Thyroid gland (tissue), 4 donors: ENCODE data around the gene FOXF1. TPM values are rescaled to one million over a fixed set of nuclear protein-coding genes. Genes with fewer than 3 reads are reported as not detected.
A peak's percentile ranks its signal among the peaks of the same experiment; 100 is the strongest.

Source experiments
- DNase-seq, 2 donors: peaks; one replicate each; pipeline ENCODE4 v3.0.0-alpha.2; 2019
- H3K27ac ChIP-seq, 3 donors: fragments of 200-600 bp; sonication (generic); 1 replicate in 2 of 3; 2 replicates in 1 of 3; pipeline ENCODE4 v1.5.1; 2016 to 2019; ENCODE audit warnings: mild to moderate bottlenecking in 1 of 3, moderate library complexity in 1 of 3
- H3K27me3 ChIP-seq: fragments of 200-600 bp; sonication (generic); one replicate; pipeline ENCODE4 v1.5.1; 2019
- H3K36me3 ChIP-seq, 2 donors: fragments of 200-600 bp; sonication (generic); one replicate each; pipeline ENCODE4 v1.5.1; 2016 to 2019
- H3K4me1 ChIP-seq, 2 donors: fragments of 200-600 bp; sonication (generic); one replicate each; pipeline ENCODE4 v1.5.1; 2017 to 2019
- H3K4me3 ChIP-seq, 3 donors: fragments of 200-600 bp; sonication (generic); replicated peaks in 1 of 3; 1 replicate in 2 of 3; 2 replicates in 1 of 3; pipeline ENCODE4 v1.5.1; 2016; ENCODE audit warnings: mild to moderate bottlenecking in 1 of 3
- H3K9me3 ChIP-seq: fragments of 200-600 bp; sonication (generic); one replicate; pipeline ENCODE4 v1.5.1; 2017
- CTCF ChIP-seq, 6 experiments: fragments of 200-600 bp in 3 of 6; fragments of 450-650 bp in 3 of 6; sonication (generic) in 3 of 6; IDR thresholded peaks; one replicate each; pipeline ENCODE4 v1.5.1; 2016 to 2019; ENCODE audit warnings: antibody characterized with exemption in 6 of 6, mild to moderate bottlenecking in 2 of 6, inconsistent platforms in 1 of 6, moderate library complexity in 1 of 6
- POLR2A ChIP-seq, 2 donors: fragments of 450-650 bp; IDR thresholded peaks; one replicate each; pipeline ENCODE4 v1.6.1; 2017; ENCODE audit warnings: antibody characterized with exemption in 2 of 2, mild to moderate bottlenecking in 2 of 2, moderate library complexity in 1 of 2
- WGBS, 2 donors: methylation state at CpG; one replicate each; pipeline ENCODE4 v1.1.5; 2017; 5-methylcytosine and 5-hydroxymethylcytosine counted together
- intact Hi-C: fragments of 100-400 bp; cut with DNase I; formaldehyde crosslinking; loops from one replicate; pipeline ENCODE4 v1.15.1; 2023
- total RNA-seq, 4 donors: library from RNA; depleted of rRNA; stranded (reverse); fragments of >200 nt; gene quantifications; one replicate each; pipeline ENCODE4 v1.2.3, GENCODE V29; 2016

The FOXF1 gene
- total RNA-seq, 4 donors from 2014 or later = 1.5 to 3.7 (median 2.3) TPM

- intact Hi-C loops = loop anchor here (5.0 kb wide), 1 partner anchor 178 kb away; no protein-coding TSS in a partner anchor
- TF ChIP-seq CTCF (IDR thresholded peaks at IDR 0.05) (no peak), POLR2A (IDR thresholded peaks at IDR 0.05) (no peak)
- Histone ChIP-seq H3K4me3 (no peak overlapping the region), H3K4me1 (peaks cover 4 to 18% of the 10 kb centered on the region in 2 donors), H3K36me3 (no peaks in the 10 kb centered on the region), H3K9me3 (no peaks in the 10 kb centered on the region), H3K27ac (no peak overlapping the region), H3K27me3 (peaks cover 29% of the 10 kb centered on the region)
- WGBS, 2 donors = 35% methylated on average over 9 to 11 of the region's 29 CpGs
- no peak for DNase-seq
These were observed 5.1 kb downstream of the FOXF1 start for GRCh38 chr16:86515413-86515776.

GRCh38 chr16:86515777-86516622 lies 5.7 kb downstream of the FOXF1 start:
- intact Hi-C loops = loop anchor here (5.0 kb wide), 1 partner anchor 179 kb away; no protein-coding TSS in a partner anchor
- WGBS, 2 donors = 26 to 33% methylated on average over 26 to 40 of the region's 64 CpGs
- DNase-seq = no peak
- TF ChIP-seq CTCF (IDR thresholded peaks at IDR 0.05) = no peak
- no peak for TF ChIP-seq POLR2A (IDR thresholded peaks at IDR 0.05)
- no peaks in the 10 kb centered on the region for H3K36me3 ChIP-seq
- peaks cover under 1 to 13% of the 10 kb centered on the region in 2 donors for H3K4me1 ChIP-seq
- no peaks in the 10 kb centered on the region for H3K9me3 ChIP-seq
- no peak overlapping the region for H3K27ac ChIP-seq
- peaks cover 29% of the 10 kb centered on the region for H3K27me3 ChIP-seq
- no peak overlapping the region for H3K4me3 ChIP-seq

- Histone ChIP-seq H3K36me3 (no peaks in the 10 kb centered on the region), H3K27me3 (peaks cover 24% of the 10 kb centered on the region), H3K4me1 (peaks cover 0 to 7% of the 10 kb centered on the region in 2 donors), H3K9me3 (no peaks in the 10 kb centered on the region), H3K27ac (no peak overlapping the region), H3K4me3 (no peak overlapping the region)
- no peak for DNase-seq
- WGBS, 2 donors = 1 to 30% methylated on average over 7 to 12 of the region's 29 CpGs
- no peak for TF ChIP-seq POLR2A (IDR thresholded peaks at IDR 0.05)
- no peak for TF ChIP-seq CTCF (IDR thresholded peaks at IDR 0.05)
- intact Hi-C loops = loop anchor here (5.0 kb wide), 1 partner anchor 179 kb away; no protein-coding TSS in a partner anchor
These were observed 6.3 kb downstream of the FOXF1 start for GRCh38 chr16:86516623-86517003.

- H3K27me3 ChIP-seq = peaks cover 21% of the 10 kb centered on the region
- no peak for TF ChIP-seq CTCF (IDR thresholded peaks at IDR 0.05)
- TF ChIP-seq POLR2A (IDR thresholded peaks at IDR 0.05) = no peak
- no peak overlapping the region for H3K27ac ChIP-seq
- H3K9me3 ChIP-seq = no peaks in the 10 kb centered on the region
- DNase-seq = no peak
- H3K4me1 ChIP-seq = peaks cover 0 to 6% of the 10 kb centered on the region in 2 donors
- 42 to 43% methylated on average over 8 to 9 of the region's 9 CpGs for WGBS, 2 donors
- H3K4me3 ChIP-seq = no peak overlapping the region
- intact Hi-C loops = loop anchor here (5.0 kb wide), 1 partner anchor 180 kb away; no protein-coding TSS in a partner anchor
- no peaks in the 10 kb centered on the region for H3K36me3 ChIP-seq
These were observed 6.7 kb downstream of the FOXF1 start for GRCh38 chr16:86517033-86517432.

GRCh38 chr16:86517652-86518258 lies 7.4 kb downstream of the FOXF1 start:
- WGBS, 2 donors = 27 to 39% methylated on average over 9 to 16 of the region's 17 CpGs
- Histone ChIP-seq H3K27me3 (peaks cover 18% of the 10 kb centered on the region), H3K36me3 (no peaks in the 10 kb centered on the region), H3K4me1 (peaks cover 0 to 6% of the 10 kb centered on the region in 2 donors), H3K27ac (no peak overlapping the region), H3K4me3 (no peak overlapping the region), H3K9me3 (no peaks in the 10 kb centered on the region)
- TF ChIP-seq CTCF (IDR thresholded peaks at IDR 0.05) (peak in 5 of 6 experiments; percentile 9 to 62 (median 30)), POLR2A (IDR thresholded peaks at IDR 0.05) (no peak)
- intact Hi-C loops = loop anchor here (5.0 kb wide), 1 partner anchor 180 kb away; no protein-coding TSS in a partner anchor
- DNase-seq = peak; percentile 32 to 47
